ENCODE data around the gene NETO2. TPM values are rescaled to one million over a fixed set of nuclear protein-coding genes. Genes with fewer than 3 reads are reported as not detected.
"Not testable (repeated sequence)": the region's sequence is repeated elsewhere in the genome, so short reads cannot be mapped to it uniquely, and the experiment has no call there.

Gene NETO2
- total and polyA plus RNA-seq, 2 experiments from 2014 or later = 7.8 to 15.2 TPM

DNA sequence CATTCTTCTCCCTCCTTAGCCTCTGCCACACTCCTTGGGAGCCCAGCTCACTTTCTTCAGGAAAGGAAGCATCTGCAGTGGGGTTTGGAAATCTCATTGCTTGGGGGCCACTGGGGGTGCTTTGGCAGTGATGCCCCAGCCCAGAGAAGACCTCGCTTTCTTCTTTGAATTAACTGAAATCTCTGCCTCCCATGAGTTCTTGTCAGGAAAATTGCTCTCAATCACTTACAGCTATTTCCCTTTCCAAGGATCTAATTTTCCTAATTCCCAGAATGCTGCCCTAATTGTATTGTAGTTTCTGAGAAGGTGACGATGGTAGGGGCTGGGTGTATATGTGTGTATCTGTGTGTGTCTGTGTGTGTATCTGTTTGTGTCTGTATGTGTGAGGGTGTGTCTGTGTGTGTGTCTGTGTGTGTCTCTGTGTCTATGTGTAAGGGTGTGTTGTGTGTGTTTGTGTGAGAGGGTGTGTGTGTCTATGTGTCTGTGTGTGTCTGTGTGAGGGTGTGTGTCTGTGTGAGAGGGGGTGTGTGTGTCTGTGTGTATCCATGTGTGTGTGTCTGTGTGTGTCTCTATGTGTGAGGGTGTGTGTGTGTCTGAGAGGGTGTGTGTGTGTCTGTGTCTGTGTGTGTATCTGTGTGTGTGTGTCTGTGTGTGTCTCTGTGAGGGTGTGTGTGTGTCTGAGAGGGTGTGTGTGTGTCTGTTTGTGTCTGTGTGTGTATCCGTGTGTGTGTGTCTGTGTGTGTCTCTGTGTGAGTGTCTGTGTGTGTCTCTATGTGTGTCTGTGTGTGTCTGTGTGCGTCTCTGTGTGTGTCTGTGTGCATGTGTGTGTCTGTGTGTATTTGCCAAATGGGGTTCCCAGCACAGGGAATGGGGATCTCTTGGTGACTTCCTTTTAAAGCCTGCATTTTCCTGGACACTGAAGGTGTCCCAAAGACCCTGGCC is 86.8 kb downstream of the NETO2 start:
- Histone ChIP-seq H3K4me3 (no peak overlapping the region), H3K79me2 (no peaks in the 10 kb centered on the region), H3K4me2 (no peak overlapping the region), H2AFZ (no peak overlapping the region), H3K9me3 (ENCODE audit: low read depth) (no peaks in the 10 kb centered on the region), H3K27ac (no peak overlapping the region), H3K4me1 (ENCODE audit: insufficient read depth) (no peaks in the 10 kb centered on the region), H4K20me1 (ENCODE audit: insufficient read depth, poor library complexity, severe bottlenecking) (no peaks in the 10 kb centered on the region), H3K36me3 (replicated peaks; ENCODE audit: insufficient read depth, low read depth) (no peaks in the 10 kb centered on the region), H3K27me3 (no peaks in the 10 kb centered on the region), H3K9me2 (replicated peaks; ENCODE audit: insufficient read depth) (no peaks in the 10 kb centered on the region)
- WGBS (ENCODE audit: low lambda C conversion rate, missing lambda C conversion rate) = 96% methylated on average over 4 of the region's 4 CpGs
- no peak for DNase-seq (ENCODE audit: low spot score)
- TF ChIP-seq CTCF (IDR thresholded peaks at IDR 0.05; ENCODE audit: poor library complexity) (no peak), EZH2 (IDR thresholded peaks at IDR 0.05; ENCODE audit: borderline replicate concordance) (no peak), EZH2phosphoT487 (IDR thresholded peaks at IDR 0.05; ENCODE audit: low read depth, severe bottlenecking, unreplicated experiment) (no peak)

DNA sequence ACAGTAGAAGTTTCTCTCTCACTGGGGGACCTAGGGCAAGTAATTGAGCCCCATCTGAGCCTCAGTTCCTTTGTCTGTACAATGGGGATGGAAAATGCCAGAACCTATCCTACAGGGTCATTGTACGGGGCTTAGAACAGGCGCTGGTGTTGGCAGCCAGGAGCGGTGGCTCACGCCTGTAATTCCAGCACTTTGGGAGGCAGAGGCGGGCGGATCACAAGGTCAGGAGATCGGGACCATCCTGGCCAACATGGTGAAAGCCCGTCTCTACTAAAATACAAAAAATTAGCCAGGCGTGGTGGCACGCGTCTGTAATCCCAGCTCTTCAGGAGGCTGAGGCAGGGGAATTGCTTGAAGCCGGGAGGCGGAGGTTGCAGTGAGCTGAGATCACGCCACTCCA is 87.7 kb downstream of the NETO2 start:
- WGBS (ENCODE audit: low lambda C conversion rate, missing lambda C conversion rate) = 92% methylated on average over 12 of the region's 14 CpGs
- not testable (repeated sequence) for H3K9me2 ChIP-seq (replicated peaks; ENCODE audit: insufficient read depth)

GRCh38 chr16:47055136-47055885 is 88.4 kb downstream of the NETO2 start:
- Histone ChIP-seq H3K4me2 (no peak overlapping the region), H2AFZ (no peak overlapping the region)

More for the DNA sequence above, 87.7 kb downstream of the NETO2 start:
- H2AFZ ChIP-seq; H3K4me2 ChIP-seq; H3K79me2 ChIP-seq; H3K27me3 ChIP-seq; H3K4me3 ChIP-seq; H3K9me3 ChIP-seq (ENCODE audit: low read depth); H3K4me1 ChIP-seq (ENCODE audit: insufficient read depth); H3K27ac ChIP-seq; DNase-seq (ENCODE audit: low spot score); H3K36me3 ChIP-seq (replicated peaks; ENCODE audit: insufficient read depth, low read depth); H4K20me1 ChIP-seq (ENCODE audit: insufficient read depth, poor library complexity, severe bottlenecking): not testable (repeated sequence)

More at GRCh38 chr16:47055136-47055885, 88.4 kb downstream of the NETO2 start:
- Histone ChIP-seq H3K79me2 (no peaks in the 10 kb centered on the region), H4K20me1 (ENCODE audit: insufficient read depth, poor library complexity, severe bottlenecking) (no peaks in the 10 kb centered on the region), H3K9me2 (replicated peaks; ENCODE audit: insufficient read depth) (no peaks in the 10 kb centered on the region), H3K36me3 (replicated peaks; ENCODE audit: insufficient read depth, low read depth) (no peaks in the 10 kb centered on the region), H3K27ac (no peak overlapping the region), H3K4me3 (no peak overlapping the region), H3K9me3 (ENCODE audit: low read depth) (no peaks in the 10 kb centered on the region), H3K4me1 (ENCODE audit: insufficient read depth) (no peaks in the 10 kb centered on the region), H3K27me3 (no peaks in the 10 kb centered on the region)
- TF ChIP-seq EZH2phosphoT487 (IDR thresholded peaks at IDR 0.05; ENCODE audit: low read depth, severe bottlenecking, unreplicated experiment) = no peak
- no peak for TF ChIP-seq EZH2 (IDR thresholded peaks at IDR 0.05; ENCODE audit: borderline replicate concordance)
- no peak for TF ChIP-seq CTCF (IDR thresholded peaks at IDR 0.05; ENCODE audit: poor library complexity)
- DNase-seq (ENCODE audit: low spot score) = no peak
- whole genome bisulfite sequencing (ENCODE audit: low lambda C conversion rate, missing lambda C conversion rate) = 99% methylated on average over 25 of the region's 26 CpGs
